ENCODE results near the gene CHRND.
"Not testable (repeated sequence)": the region's sequence is repeated elsewhere in the genome, so short reads cannot be mapped to it uniquely, and the experiment has no call there.

Gene CHRND

DNA sequence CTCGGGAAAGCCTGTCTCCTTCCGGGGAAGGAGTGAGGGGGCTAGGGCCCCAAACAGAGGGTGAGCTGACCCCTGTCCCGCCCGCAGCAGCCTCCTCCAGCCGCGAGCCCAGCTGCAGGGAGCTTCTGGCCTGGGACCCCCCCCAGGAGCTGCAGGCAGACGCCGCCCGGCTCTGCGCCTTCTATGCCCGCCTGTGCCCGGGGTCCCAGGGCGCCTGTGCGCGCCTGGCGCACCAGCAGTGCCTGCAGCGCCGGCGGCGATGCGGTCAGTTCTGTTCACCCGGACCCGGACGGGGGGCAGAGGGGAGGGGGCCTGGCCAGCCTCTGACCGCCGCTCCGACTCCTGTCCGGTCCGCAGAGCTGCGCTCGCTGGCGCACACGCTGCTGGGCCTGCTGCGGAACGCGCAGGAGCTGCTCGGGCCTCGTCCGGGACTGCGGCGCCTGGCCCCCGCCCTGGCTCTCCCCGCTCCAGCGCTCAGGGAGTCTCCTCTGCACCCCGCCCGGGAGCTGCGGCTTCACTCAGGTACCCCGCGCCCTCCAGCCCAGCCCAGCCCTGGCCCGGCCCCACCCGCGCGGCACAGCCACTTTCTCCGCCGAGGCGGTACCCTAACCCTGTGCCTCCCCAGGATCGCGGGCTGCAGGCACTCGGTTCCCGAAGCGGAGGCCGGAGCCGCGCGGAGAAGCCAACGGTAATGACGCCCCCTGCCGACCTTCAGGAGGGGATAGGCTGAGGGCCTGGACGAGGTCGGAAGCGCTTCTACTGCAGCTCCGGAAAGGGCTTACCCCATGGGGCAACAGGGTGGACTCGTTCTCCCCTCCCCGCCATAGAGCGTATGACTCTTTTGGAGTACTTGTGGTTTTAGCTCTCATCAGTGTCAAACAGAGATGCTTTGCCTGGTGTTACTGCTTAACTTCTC, 2.0 kb upstream of the CHRND start:
- DNase-seq (ENCODE audit: low read depth, low spot score): no peak
- H3K27ac ChIP-seq: no peak overlapping the region

DNA sequence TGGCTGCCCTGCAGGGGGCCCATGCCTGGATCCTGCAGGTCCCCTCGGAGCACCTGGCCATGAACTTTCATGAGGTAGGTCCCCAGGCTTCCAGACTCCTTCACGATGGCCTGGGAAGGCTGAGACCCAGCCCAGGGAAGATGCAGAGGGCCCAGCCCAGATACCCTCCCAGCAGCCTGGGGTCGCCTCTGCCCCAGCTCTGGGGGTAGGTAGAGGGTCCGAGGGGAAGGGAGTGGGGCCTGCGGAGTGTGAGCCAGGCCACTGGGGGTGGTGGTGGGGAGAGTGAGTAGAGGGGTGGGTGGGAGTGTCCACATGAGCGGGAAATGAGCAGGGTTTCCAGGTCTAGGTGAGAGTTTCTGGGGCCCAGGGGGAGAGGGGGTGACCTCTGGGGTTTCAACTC, 1.2 kb upstream of the CHRND start:
- H3K27ac ChIP-seq: no peak overlapping the region
- no peak for DNase-seq (ENCODE audit: low read depth, low spot score)

DNA sequence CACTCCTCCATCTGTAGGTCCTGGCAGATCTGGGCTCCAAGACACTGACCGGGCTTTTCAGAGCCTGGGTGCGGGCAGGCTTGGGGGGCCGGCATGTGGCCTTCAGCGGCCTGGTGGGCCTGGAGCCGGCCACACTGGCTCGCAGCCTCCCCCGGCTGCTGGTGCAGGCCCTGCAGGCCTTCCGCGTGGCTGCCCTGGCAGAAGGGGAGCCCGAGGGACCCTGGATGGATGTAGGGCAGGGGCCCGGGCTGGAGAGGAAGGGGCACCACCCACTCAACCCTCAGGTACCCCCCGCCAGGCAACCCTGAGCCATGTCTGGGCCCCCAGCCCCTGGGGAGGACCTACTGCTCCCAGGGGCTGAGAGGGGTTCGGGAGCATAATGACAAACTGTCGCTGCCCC, 761 bp upstream of the CHRND start:
- DNase-seq (ENCODE audit: low read depth, low spot score): no peak
- no peak overlapping the region for H3K27ac ChIP-seq

DNA sequence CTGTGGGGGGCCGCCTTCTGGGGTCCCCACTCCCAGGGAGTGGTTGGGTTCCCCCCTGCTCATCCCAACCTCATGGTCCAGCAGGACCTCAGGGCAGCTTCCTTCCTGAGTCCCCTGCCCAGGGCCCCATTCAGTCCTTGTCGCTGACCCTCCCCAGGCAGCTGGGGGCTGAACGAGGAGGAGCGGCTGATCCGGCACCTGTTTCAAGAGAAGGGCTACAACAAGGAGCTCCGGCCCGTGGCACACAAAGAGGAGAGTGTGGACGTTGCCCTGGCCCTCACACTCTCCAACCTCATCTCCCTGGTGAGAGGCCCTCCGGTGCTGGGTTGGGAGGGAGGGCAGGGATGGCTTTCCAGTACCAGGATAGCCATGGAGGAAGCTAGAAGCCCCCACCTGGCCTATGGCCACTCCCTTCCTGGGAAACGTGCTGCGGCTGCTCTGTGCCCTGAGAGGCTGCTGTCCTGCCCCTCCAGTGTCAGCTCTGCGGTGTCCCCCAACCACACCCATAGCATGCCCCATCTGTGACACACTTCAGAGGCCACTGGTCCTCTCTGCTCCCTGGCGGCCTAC, 497 bp downstream of the CHRND start:
- no peak overlapping the region for H3K27ac ChIP-seq
- DNase-seq (ENCODE audit: low read depth, low spot score): no peak

DNA sequence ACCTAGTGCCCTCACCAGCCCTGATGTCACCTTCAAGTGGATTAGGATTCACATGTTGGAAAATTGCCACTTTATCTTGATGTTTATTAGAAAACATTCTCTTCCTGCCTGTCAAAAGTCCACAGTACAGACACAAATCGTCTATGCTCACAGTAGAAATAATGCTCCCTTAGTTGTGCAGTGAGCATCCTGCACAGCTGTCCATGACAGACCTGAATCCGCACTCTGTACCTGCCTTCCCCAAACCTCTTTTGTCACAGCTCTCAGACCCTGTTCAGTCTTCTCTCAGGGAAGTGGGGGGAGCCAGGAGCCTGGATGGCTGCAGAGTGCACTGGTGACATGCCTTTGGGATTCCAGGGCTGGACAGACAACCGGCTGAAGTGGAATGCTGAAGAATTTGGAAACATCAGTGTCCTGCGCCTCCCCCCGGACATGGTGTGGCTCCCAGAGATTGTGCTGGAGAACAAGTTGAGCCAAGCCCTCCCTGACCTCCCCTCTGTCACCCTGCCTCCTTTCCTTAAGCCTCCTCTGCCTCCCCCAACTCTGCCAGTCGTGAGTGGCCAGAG, 2.0 kb downstream of the CHRND start:
- H3K27ac ChIP-seq: no peak overlapping the region
- no peak for DNase-seq (ENCODE audit: low read depth, low spot score)

DNA sequence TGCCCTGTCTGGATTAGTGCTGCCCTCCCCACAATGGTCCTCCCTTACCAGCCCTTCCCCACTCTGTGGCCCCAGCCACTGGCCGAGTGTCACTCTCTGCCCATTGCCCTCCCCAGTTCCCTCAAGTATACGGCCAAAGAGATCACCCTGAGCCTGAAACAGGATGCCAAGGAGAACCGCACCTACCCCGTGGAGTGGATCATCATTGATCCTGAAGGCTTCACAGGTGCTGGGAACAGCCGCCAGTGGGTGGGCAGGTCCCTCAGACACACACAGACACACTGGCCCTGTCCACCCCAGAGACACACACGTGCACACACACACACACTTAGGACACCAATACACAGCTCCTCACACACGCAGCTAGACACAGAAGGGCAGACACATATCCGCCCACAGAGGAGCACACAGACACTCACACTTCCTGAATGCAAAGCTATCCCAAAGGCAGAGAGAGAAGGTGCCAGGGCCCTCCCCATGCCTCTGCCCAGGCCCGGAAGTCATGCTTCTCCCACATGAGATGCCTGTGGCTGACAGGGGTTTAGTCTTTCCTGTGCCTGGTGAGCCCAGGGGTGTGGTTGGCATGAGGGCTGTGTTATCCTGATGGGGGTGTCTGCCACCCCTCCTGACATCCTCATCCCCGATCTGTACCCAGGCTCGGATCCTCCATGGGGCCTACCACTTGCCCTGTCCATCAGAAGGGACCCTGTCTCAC, 2.9 kb downstream of the CHRND start:
- no peak for DNase-seq (ENCODE audit: low read depth, low spot score)
- no peak overlapping the region for H3K27ac ChIP-seq

DNA sequence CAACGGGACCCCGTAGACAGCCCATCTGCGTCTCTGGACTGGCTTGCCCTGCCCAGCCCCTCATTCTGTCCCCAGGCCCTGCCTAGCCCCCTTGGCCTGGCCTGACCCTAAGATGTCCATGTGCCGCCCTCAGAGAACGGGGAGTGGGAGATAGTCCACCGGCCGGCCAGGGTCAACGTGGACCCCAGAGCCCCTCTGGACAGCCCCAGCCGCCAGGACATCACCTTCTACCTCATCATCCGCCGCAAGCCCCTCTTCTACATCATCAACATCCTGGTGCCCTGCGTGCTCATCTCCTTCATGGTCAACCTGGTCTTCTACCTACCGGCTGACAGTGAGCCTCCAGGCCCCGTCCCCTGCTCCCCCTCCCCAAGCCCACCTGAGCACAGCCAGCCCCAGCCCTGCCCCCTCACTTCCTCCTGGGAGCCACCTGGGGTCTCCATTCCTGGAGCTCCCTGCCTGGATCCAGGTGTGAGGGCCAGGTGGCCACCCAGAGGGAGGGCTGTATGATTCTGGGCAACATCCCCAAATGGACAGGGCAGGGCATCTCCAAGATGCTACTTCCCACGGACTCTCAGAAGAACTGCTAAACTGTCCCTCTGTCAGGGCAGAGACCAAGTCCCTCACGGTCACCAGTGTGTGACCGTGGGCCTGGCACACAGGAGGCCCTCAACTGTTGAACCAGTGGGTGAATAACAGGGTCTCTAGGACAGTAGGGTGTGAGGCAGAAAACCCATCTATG, 4.0 kb downstream of the CHRND start:
- DNase-seq (ENCODE audit: low read depth, low spot score): no peak
- H3K27ac ChIP-seq: no peak overlapping the region

DNA sequence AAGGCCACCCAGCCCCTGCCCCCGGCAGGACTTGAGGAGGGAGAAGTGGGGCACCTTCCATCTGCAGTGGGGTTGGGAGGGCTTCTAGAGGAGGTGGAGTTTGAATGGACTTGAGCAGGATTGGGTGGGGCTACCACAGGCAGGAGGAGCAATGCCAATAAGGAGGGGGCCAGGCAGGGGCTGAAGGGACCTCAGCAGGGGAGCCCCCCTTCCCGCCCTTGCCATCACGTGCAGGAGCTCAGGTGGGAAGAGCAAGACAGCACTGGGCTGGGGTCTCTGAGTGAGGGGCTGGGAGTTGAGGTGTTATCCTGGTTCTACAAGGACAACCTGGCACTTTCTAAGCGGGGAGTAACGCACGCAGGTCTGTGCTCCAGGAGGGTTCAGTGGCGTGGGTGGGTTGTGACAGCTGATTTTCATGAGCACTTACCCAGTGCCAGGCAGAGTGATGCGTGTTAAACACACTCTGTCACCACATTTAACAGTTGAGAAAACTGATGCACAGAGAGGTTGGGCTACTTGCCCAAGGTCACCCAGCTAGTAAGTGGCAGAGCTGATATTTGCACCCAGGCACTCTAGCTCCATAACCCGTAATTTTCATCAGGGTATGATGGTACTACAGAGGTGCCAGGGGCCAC, 4.8 kb downstream of the CHRND start:
- DNase-seq (ENCODE audit: low read depth, low spot score): no peak

DNA sequence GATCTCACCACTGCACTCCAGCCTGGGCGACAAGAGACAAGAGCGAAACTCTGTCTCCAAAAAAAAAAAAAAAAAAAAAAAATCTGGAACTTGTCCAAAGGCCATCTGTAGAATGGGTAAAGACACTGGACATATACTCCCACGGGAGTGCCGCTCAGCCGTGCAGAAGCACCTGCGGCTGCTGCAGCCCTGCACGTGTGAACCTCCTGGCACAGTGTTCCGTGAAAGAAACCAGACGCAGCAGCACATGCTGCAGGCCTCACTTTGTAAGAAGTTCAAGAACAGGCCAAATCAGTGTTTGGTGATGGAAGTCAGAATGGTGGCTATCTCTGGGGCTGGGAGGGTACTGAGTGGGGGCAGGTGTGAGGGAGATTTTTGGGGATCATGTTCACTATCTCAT, 6.5 kb downstream of the CHRND start:
- H3K27ac ChIP-seq: no peak overlapping the region
- DNase-seq (ENCODE audit: low read depth, low spot score): no peak

More for the DNA sequence above, 4.8 kb downstream of the CHRND start:
- H3K27ac ChIP-seq: no peak overlapping the region

DNA sequence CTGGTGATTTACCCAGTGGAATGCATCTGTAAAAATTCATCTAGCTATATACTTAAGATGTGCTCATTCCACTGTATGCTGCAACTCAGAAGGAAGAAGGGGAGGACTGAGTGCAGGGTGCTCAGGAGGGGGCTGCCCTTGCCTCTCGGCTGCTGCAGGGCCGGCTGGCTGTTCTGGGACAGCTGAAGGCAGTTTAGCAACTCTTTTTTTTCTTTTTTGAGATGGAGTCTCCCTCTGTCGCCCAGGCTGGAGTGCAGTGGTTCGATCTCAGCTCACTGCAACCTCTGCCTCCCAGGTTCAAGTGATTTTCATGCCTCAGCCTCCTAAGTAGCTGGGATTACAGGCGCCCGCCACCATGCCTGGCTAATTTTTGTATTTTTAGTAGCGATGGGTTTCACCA, 6.9 kb downstream of the CHRND start:
- not testable (repeated sequence) for DNase-seq (ENCODE audit: low read depth, low spot score); H3K27ac ChIP-seq

DNA sequence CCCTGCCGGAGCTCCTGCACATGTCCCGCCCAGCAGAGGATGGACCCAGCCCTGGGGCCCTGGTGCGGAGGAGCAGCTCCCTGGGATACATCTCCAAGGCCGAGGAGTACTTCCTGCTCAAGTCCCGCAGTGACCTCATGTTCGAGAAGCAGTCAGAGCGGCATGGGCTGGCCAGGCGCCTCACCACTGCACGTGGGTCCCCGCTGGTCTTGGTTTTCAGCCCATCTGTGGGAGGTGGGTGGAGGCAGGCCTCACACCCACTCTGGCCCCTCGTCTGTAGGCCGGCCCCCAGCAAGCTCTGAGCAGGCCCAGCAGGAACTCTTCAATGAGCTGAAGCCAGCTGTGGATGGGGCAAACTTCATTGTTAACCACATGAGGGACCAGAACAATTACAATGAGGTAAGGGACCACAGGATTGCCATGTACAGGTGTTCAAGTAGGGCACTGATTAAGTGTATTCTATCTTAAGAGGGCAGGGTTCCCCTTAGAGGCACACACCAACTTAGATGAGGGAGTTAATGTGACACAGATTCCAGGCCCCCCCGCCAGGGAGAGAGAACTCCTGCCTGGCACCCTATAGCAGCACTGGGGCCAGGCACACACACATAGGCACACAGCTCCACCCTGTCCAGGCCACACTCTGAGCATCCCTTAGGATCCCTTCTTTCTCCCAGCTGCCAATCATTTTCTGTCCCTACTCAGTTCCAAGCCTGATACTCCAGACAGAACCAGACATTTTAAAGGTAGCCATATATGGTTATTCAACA, 8.2 kb downstream of the CHRND start:
- H3K27ac ChIP-seq: no peak overlapping the region
- no peak for DNase-seq (ENCODE audit: low read depth, low spot score)

DNA sequence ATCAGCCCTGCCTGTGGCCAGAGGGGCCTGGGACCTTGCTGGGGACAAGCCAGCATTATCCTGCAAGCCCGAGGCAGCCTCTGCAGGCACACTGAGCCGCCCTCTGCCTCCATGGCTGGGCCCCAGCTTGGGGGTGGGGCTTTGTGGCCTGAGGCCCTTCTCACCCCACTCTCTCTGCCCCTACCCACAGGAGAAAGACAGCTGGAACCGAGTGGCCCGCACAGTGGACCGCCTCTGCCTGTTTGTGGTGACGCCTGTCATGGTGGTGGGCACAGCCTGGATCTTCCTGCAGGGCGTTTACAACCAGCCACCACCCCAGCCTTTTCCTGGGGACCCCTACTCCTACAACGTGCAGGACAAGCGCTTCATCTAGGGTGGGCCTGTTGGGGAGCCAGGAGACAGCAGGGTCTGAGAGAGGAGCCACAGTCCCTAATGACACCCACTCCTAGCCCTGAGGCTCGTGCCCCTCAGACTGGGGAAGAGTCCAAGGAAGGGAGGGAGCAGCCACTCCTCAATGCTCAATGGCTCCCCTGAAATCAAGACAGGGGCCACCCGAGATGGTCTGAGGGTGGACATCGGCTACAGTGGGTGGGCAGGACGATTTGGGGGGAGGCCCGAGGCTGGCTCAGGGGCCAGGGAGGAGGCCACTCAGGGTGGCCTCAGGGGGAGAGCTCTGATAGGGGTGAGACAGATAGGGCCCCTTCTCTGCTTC, 9.1 kb downstream of the CHRND start:
- H3K27ac ChIP-seq: no peak overlapping the region
- DNase-seq (ENCODE audit: low read depth, low spot score): no peak

DNA sequence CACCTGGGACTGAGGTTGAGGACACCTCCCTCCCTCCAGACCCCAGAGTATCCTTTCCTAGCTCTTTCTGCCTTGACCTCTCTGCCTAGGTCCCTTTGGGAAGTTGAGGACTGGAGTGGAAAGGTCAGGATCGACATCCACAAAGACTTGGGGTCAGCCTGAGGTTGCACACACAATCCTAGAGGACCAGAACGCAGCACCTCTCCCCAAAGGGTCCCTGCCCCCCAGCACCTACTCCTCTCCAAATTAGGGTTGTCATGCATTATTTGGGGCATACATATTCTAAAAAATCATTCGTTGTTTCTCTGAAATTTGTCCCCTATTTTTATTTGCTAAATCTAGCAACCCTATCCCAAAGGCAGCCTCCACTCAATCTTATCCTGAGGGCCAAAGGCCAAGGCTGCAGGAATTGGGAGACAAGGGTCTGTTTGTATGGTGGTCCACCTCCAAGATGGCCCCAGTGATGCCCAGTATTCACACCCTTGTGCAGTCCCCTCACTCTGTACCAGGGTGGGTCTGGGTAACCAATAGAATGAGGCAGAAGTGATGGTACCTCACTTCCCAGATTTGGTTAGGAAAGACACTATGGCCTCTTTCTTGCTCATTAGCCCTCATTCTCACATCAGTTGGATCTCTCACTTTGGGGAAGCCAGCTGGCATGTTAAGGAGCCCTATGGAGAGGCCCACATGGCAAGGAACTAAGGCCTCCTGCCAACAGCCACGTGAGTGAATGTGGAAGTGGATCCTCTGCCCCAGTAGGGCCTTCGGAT, 10.0 kb downstream of the CHRND start:
- no peak for DNase-seq (ENCODE audit: low read depth, low spot score)
- no peak overlapping the region for H3K27ac ChIP-seq

DNA sequence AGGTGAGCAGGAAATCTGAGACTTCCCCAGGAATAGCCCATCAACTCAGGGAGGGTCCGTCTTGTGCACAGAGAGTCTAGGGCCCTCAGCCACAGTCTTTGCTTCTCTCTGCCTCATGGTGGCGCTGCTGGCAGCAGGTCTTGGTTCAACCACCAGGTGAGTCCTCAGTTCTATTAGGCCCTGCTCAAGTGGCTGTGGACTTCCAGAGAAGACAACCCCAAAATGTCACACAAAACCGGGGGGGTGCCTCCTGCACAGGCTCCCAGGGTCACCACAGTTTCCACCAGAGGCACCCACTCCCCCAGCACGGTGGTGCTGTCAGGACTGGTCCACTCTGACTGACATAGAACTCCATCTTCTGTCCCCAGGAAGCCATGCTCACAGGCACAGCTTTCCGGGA, 11.1 kb downstream of the CHRND start:
- no peak for DNase-seq (ENCODE audit: low read depth, low spot score)
- H3K27ac ChIP-seq: no peak overlapping the region

DNA sequence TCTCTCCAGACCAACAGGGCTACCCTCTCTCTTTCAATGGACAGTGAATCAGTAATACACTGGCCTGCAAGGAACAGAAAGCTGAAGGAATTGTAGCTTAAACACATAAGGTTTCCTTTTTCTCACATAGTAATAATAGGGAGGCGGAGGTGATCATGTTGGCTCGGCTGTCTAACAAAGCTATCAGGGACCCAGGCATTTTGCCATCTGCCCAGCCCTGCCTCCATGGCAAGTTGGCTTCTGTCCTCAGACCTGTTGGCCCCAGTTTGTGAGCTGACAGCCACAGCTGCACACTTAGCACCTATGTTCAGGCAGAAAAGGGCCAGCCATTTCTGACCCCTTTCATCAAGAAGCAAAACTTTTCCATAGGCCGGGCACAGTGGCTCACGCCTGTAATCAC, 11.5 kb downstream of the CHRND start:
- no peak for DNase-seq (ENCODE audit: low read depth, low spot score)
- H3K27ac ChIP-seq: no peak overlapping the region

DNA sequence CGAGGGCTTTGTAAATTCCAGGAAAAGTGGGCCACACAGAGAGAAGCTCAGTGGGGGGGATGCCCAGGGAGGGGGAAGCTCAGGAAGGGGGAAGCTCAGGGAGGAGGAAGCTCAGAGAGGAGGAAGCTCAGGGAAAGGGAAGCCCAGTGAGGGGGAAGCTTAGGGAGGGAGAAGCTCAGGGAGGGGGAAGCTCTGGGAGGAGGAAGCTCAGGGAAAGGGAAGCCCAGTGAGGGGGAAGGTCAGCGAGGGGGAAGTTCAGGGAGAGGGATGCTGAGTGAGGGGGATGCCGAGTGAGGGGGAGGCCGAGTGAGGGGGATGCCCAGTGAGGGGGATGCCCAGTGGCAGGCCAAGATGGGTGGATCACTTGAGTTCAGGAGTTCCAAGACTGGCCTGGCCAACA, 12.7 kb downstream of the CHRND start:
- no peak for DNase-seq (ENCODE audit: low read depth, low spot score)

DNA sequence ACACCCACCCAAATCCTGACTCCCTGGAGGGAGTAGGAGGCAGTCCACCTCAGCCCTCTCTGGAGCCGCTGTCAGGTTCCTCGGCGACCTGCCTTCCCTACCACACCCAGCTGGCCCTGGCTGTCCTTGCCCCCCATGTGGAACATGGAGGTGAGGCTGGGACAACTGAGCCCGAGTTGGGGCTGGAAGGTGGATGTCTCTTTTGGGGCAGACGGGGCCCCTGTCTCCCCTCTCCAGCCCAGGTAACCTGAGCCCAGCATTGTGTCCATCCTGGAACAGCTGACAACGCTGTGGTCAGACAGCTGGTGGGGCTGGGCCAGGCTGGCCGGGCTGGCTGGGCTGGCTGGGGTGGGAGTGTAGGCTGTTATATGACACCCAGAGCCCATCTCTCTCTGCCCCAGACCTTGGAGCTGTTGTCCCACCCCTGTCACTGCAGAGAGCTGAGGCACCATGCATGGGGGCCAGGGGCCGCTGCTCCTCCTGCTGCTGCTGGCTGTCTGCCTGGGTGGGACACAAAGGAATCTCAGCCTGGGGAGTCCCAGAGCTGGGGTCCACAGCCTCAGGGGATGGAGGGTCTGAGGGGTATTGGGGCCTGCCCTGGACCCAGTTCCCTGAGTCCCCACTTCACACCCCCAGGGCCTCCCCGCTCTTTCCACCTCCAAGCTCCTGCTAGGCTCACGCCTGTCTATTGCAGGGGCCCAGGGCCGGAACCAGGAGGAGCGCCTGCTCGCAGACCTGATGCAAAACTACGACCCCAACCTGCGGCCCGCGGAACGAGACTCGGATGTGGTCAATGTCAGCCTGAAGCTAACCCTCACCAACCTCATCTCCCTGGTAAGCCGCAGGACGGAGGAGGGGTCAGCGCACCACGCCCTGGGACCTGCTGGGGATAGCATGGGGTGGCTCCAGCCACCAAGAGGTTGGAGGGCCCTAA, 13.6 kb downstream of the CHRND start, which contains the start of gene CHRNG:
Gene CHRNG (plus strand): TSS at position 395 of the 934 bp plus-strand sequence. CDS start 56 bp downstream, at position 451.
- DNase-seq (ENCODE audit: low read depth, low spot score): no peak
- no peak within 1 kb of the TSS for H3K27ac ChIP-seq

More for the DNA sequence above, 12.7 kb downstream of the CHRND start:
- H3K27ac ChIP-seq: no peak overlapping the region
